Trophoblast cell (in vitro differentiated cells and primary cell): ENCODE measurements around the gene SOST.
"Not testable (repeated sequence)": the region's sequence is repeated elsewhere in the genome, so short reads cannot be mapped to it uniquely, and the experiment has no call there.

Experiments
- DNase-seq, 2 donors: peaks; one replicate each; pipeline ENCODE4 v3.0.0-alpha.2; 2016
- H2AFZ ChIP-seq: 2 replicates; pipeline ENCODE4 v1.6.1; 2013; ENCODE audit warnings: low read length, moderate library complexity, mild to moderate bottlenecking; ENCODE audit not compliant: insufficient read depth, poor library complexity
- H2AK5ac ChIP-seq: 2 replicates; pipeline ENCODE4 v1.6.1; 2013; ENCODE audit warnings: mild to moderate bottlenecking, low read length
- H2BK120ac ChIP-seq: 2 replicates; pipeline ENCODE4 v1.6.1; 2013; ENCODE audit warnings: low read length, mild to moderate bottlenecking, moderate library complexity; ENCODE audit not compliant: insufficient read depth, poor library complexity
- H2BK12ac ChIP-seq: 2 replicates; pipeline ENCODE4 v1.6.1; 2013; ENCODE audit warnings: mild to moderate bottlenecking, low read length, moderate library complexity
- H2BK5ac ChIP-seq: 2 replicates; pipeline ENCODE4 v1.6.1; 2013; ENCODE audit warnings: low read length, low read depth, moderate library complexity, mild to moderate bottlenecking; ENCODE audit not compliant: poor library complexity
- H3K14ac ChIP-seq: 2 replicates; pipeline ENCODE4 v1.6.1; 2013; ENCODE audit warnings: mild to moderate bottlenecking, low read length
- H3K18ac ChIP-seq: 2 replicates; pipeline ENCODE4 v1.6.1; 2013; ENCODE audit warnings: mild to moderate bottlenecking, low read length
- H3K23ac ChIP-seq: 2 replicates; pipeline ENCODE4 v1.6.1; 2013; ENCODE audit warnings: low read length
- H3K27ac ChIP-seq: 2 replicates; pipeline ENCODE4 v1.5.1; 2013; ENCODE audit warnings: low read depth, mild to moderate bottlenecking, inconsistent platforms, low read length, moderate library complexity
- H3K27me3 ChIP-seq: 2 replicates; pipeline ENCODE4 v1.6.1; 2013; ENCODE audit warnings: inconsistent platforms, mild to moderate bottlenecking, low read length, moderate library complexity; ENCODE audit not compliant: insufficient read depth
- H3K36me3 ChIP-seq, 2 experiments: 1 replicate in 1 of 2; 2 replicates in 1 of 2; pipeline ENCODE4 v1.6.1; 2013; ENCODE audit warnings: low read length in 2 of 2, mild to moderate bottlenecking in 2 of 2, moderate library complexity in 1 of 2; ENCODE audit not compliant: insufficient read depth in 2 of 2, control insufficient read depth in 1 of 2
- H3K4ac ChIP-seq: 2 replicates; pipeline ENCODE4 v1.6.1; 2013; ENCODE audit warnings: low read depth, mild to moderate bottlenecking, low read length, moderate library complexity
- H3K4me1 ChIP-seq, 2 experiments: 1 replicate in 1 of 2; 2 replicates in 1 of 2; pipeline ENCODE4 v1.6.1; 2013; ENCODE audit warnings: low read length in 2 of 2, mild to moderate bottlenecking in 2 of 2, moderate library complexity in 1 of 2; ENCODE audit not compliant: insufficient read depth in 2 of 2, control insufficient read depth in 1 of 2
- H3K4me2 ChIP-seq: 2 replicates; pipeline ENCODE4 v1.6.1; 2013; ENCODE audit warnings: inconsistent platforms, mild to moderate bottlenecking, low read length, moderate library complexity
- H3K4me3 ChIP-seq: 2 replicates; pipeline ENCODE4 v1.5.1; 2013; ENCODE audit warnings: mild to moderate bottlenecking, low read depth, low read length, inconsistent platforms
- H3K79me1 ChIP-seq: one replicate; pipeline ENCODE4 v1.6.1; 2013; ENCODE audit warnings: low read length
- H3K79me2 ChIP-seq: 2 replicates; pipeline ENCODE4 v1.6.1; 2013; ENCODE audit warnings: low read length, mild to moderate bottlenecking; ENCODE audit not compliant: control insufficient read depth, insufficient read depth, poor library complexity
- H3K9ac ChIP-seq: 2 replicates; pipeline ENCODE4 v1.6.1; 2013; ENCODE audit warnings: mild to moderate bottlenecking, low read length
- H3K9me3 ChIP-seq: 2 replicates; pipeline ENCODE4 v1.6.1; 2013; ENCODE audit warnings: low read depth, mild to moderate bottlenecking, control low read depth, inconsistent platforms, low read length; ENCODE audit not compliant: insufficient read depth
- H4K12ac ChIP-seq: 2 replicates; pipeline ENCODE4 v1.6.1; 2013; ENCODE audit warnings: low read depth, mild to moderate bottlenecking, low read length, moderate library complexity
- H4K8ac ChIP-seq: 2 replicates; pipeline ENCODE4 v1.6.1; 2013; ENCODE audit warnings: low read depth, mild to moderate bottlenecking, low read length, moderate library complexity
- H4K91ac ChIP-seq: one replicate; pipeline ENCODE4 v1.6.1; 2013; ENCODE audit warnings: low read depth, mild to moderate bottlenecking, low read length, moderate library complexity
- WGBS: extraction: QIAGEN DNeasy Blood & Tissue Kit; methylation state at CpG from one replicate; pipeline ENCODE4 v1.1.7; 2013; ENCODE audit warnings: missing lambda C conversion rate; ENCODE audit not compliant: insufficient read length, insufficient coverage; ENCODE audit errors: extremely low coverage; 5-methylcytosine and 5-hydroxymethylcytosine counted together

The SOST gene

GRCh38 chr17:43801844-43802243, 43.3 kb upstream of the SOST start:
- no peak overlapping the region for H3K23ac ChIP-seq
- H3K27me3 ChIP-seq = no peaks in the 10 kb centered on the region
- peaks cover 0 to 2% of the 10 kb centered on the region in 2 experiments for H3K4me1 ChIP-seq
- no peak overlapping the region for H3K4me3 ChIP-seq
- H3K79me2 ChIP-seq = no peaks in the 10 kb centered on the region
- no peak overlapping the region for H3K18ac ChIP-seq
- H4K8ac ChIP-seq = no peak overlapping the region
- no peak overlapping the region for H3K9ac ChIP-seq
- H2AK5ac ChIP-seq = no peak overlapping the region
- no peak overlapping the region for H2BK5ac ChIP-seq
- H3K9me3 ChIP-seq = no peaks in the 10 kb centered on the region
- no peak overlapping the region for H3K27ac ChIP-seq
- no peak overlapping the region for H2BK120ac ChIP-seq
- H2BK12ac ChIP-seq = no peak overlapping the region
- no peaks in the 10 kb centered on the region for H3K79me1 ChIP-seq
- no peak overlapping the region for H3K4ac ChIP-seq
- no peak overlapping the region for H4K91ac ChIP-seq
- no CpG with 5 or more reads among the region's 3 CpGs for WGBS
- H2AFZ ChIP-seq = no peak overlapping the region
- H3K36me3 ChIP-seq = no peaks in the 10 kb centered on the region
- no peak overlapping the region for H4K12ac ChIP-seq
- H3K14ac ChIP-seq = no peak overlapping the region
- no peak overlapping the region for H3K4me2 ChIP-seq
- no peak for DNase-seq

- no peak overlapping the region for H2BK120ac ChIP-seq
These were observed 42.1 kb upstream of the SOST start for GRCh38 chr17:43800736-43801135.

GRCh38 chr17:43799047-43799446, 40.5 kb upstream of the SOST start:
- H3K36me3 ChIP-seq = no peaks in the 10 kb centered on the region
- H3K18ac ChIP-seq = no peak overlapping the region
- no peak overlapping the region for H2AK5ac ChIP-seq
- H2BK120ac ChIP-seq = no peak overlapping the region
- no peaks in the 10 kb centered on the region for H3K79me2 ChIP-seq
- peaks cover 0 to 2% of the 10 kb centered on the region in 2 experiments for H3K4me1 ChIP-seq
- H2BK12ac ChIP-seq = no peak overlapping the region
- H3K4me2 ChIP-seq = no peak overlapping the region
- no CpG with 5 or more reads among the region's 2 CpGs for WGBS
- no peak overlapping the region for H3K9ac ChIP-seq
- no peak overlapping the region for H3K4ac ChIP-seq
- no peak overlapping the region for H3K23ac ChIP-seq
- no peak overlapping the region for H2BK5ac ChIP-seq
- H3K79me1 ChIP-seq = no peaks in the 10 kb centered on the region
- no peak overlapping the region for H3K4me3 ChIP-seq
- H3K27ac ChIP-seq = no peak overlapping the region
- H4K8ac ChIP-seq = no peak overlapping the region
- H4K12ac ChIP-seq = no peak overlapping the region
- H2AFZ ChIP-seq = no peak overlapping the region
- no peaks in the 10 kb centered on the region for H3K27me3 ChIP-seq
- no peak for DNase-seq
- H4K91ac ChIP-seq = no peak overlapping the region
- no peak overlapping the region for H3K14ac ChIP-seq
- H3K9me3 ChIP-seq = no peaks in the 10 kb centered on the region

More at GRCh38 chr17:43800736-43801135, 42.1 kb upstream of the SOST start:
- no peak overlapping the region for H3K27ac ChIP-seq
- no peaks in the 10 kb centered on the region for H3K9me3 ChIP-seq
- H3K79me1 ChIP-seq = no peaks in the 10 kb centered on the region
- no peak overlapping the region for H4K91ac ChIP-seq
- no peak overlapping the region for H2AFZ ChIP-seq
- no peak for DNase-seq
- H3K27me3 ChIP-seq = no peaks in the 10 kb centered on the region
- H3K18ac ChIP-seq = no peak overlapping the region
- no peak overlapping the region for H3K9ac ChIP-seq
- no peaks in the 10 kb centered on the region for H3K79me2 ChIP-seq
- no peak overlapping the region for H4K8ac ChIP-seq
- H2BK12ac ChIP-seq = no peak overlapping the region
- no peak overlapping the region for H4K12ac ChIP-seq
- H3K4me1 ChIP-seq = peaks cover 0 to 2% of the 10 kb centered on the region in 2 experiments
- no peak overlapping the region for H3K4me3 ChIP-seq
- H3K4ac ChIP-seq = no peak overlapping the region
- H2AK5ac ChIP-seq = no peak overlapping the region
- H3K14ac ChIP-seq = no peak overlapping the region
- no peak overlapping the region for H3K4me2 ChIP-seq
- no peak overlapping the region for H2BK5ac ChIP-seq
- no peaks in the 10 kb centered on the region for H3K36me3 ChIP-seq
- WGBS = no CpG with 5 or more reads among the region's 3 CpGs
- no peak overlapping the region for H3K23ac ChIP-seq

- H3K27ac ChIP-seq, H3K9ac ChIP-seq, H3K79me2 ChIP-seq, H2BK12ac ChIP-seq, H3K4me1 ChIP-seq, H3K36me3 ChIP-seq, H3K79me1 ChIP-seq, H3K18ac ChIP-seq, H3K27me3 ChIP-seq, H4K91ac ChIP-seq, H2AFZ ChIP-seq, H2BK120ac ChIP-seq, H3K4me2 ChIP-seq, H3K14ac ChIP-seq, H3K4me3 ChIP-seq, H2AK5ac ChIP-seq, H4K12ac ChIP-seq, H3K9me3 ChIP-seq, H2BK5ac ChIP-seq, H3K4ac ChIP-seq, H4K8ac ChIP-seq, DNase-seq, H3K23ac ChIP-seq: not testable (repeated sequence)
- no CpG with 5 or more reads among the region's 9 CpGs for WGBS
These were observed 39.4 kb upstream of the SOST start for GRCh38 chr17:43798024-43798423.
